ENCODE measurements around the gene USP24. TPM values are rescaled to one million over a fixed set of nuclear protein-coding genes. Genes with fewer than 3 reads are reported as not detected.
A peak's percentile ranks its signal among the peaks of the same experiment; 100 is the strongest.
"Not testable (repeated sequence)": the region's sequence is repeated elsewhere in the genome, so short reads cannot be mapped to it uniquely, and the experiment has no call there.

USP24 gene
- total RNA-seq, 4 donors from 2014 or later = 14.9 to 66.1 (median 44.1) TPM

DNA sequence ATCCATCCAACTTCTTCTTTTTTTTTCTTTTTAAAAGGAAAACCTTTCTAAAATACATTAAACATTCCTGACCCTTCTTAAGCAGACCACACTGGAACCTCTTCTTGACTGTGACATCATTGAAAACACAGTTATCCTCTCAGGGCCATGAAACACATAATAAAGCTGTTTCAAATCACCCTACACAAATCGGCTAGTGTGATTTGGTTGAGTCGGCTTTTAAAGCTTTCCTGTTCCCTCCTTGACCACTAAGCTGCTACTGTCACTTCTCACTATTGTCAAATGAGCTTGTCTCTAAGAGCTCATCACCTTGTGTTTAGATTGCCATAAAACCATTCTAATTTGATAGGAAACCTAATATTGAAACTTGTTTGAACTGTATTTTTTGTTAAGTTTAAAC, 5.9 kb downstream of the USP24 start:
- Histone ChIP-seq H3K27me3 (no peaks in the 10 kb centered on the region), H3K4me1 (peaks cover 3 to 12% of the 10 kb centered on the region in 2 donors), H3K36me3 (no peaks in the 10 kb centered on the region), H3K4me3 (no peak overlapping the region), H3K27ac (no peak overlapping the region), H3K9me3 (no peaks in the 10 kb centered on the region)
- no peak for DNase-seq
- intact Hi-C loops (cut with DNase I; ENCODE audit: low total_unique reads) = no loop called here
- TF ChIP-seq POLR2A (IDR thresholded peaks at IDR 0.05) (no peak), CTCF (IDR thresholded peaks at IDR 0.05) (no peak)

DNA sequence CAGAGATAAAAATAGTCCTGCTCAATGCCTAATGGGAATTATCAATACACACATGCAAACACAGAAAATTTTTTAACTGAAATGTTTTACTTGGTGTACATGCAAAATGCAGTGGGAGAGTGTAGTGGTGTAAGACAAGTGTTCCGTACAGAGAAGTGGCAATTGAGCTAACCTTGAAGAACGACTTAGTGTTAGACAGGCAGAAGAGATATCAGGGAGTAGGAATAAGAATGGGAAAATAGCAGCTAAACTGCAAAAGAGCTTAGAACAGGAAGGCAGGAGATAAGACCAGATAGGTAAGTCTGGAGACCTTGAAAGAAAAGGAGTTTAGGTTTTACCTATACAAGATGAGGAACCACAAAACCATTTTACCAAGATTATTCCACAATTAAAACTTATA, 9.0 kb downstream of the USP24 start:
- Histone ChIP-seq H3K4me3 (no peak overlapping the region), H3K27me3 (no peaks in the 10 kb centered on the region), H3K36me3 (no peaks in the 10 kb centered on the region), H3K27ac (no peak overlapping the region), H3K4me1 (peaks cover 3 to 4% of the 10 kb centered on the region in 2 donors), H3K9me3 (no peaks in the 10 kb centered on the region)
- intact Hi-C loops (cut with DNase I; ENCODE audit: low total_unique reads) = no loop called here
- DNase-seq = no peak
- TF ChIP-seq POLR2A (IDR thresholded peaks at IDR 0.05) = no peak
- TF ChIP-seq CTCF (IDR thresholded peaks at IDR 0.05) = no peak

- Histone ChIP-seq H3K4me3 (no peak overlapping the region), H3K36me3 (no peaks in the 10 kb centered on the region), H3K4me1 (peaks cover 0 to 9% of the 10 kb centered on the region in 2 donors), H3K9me3 (no peaks in the 10 kb centered on the region), H3K27ac (no peak overlapping the region), H3K27me3 (no peaks in the 10 kb centered on the region)
- intact Hi-C loops (cut with DNase I; ENCODE audit: low total_unique reads) = no loop called here
- DNase-seq = no peak
- TF ChIP-seq CTCF (IDR thresholded peaks at IDR 0.05) = no peak
- no peak for TF ChIP-seq POLR2A (IDR thresholded peaks at IDR 0.05)
Observed at GRCh38 chr1:55204997-55205396, 10.2 kb downstream of the USP24 start.

- H3K27me3 ChIP-seq = no peaks in the 10 kb centered on the region
- no peak for TF ChIP-seq CTCF (IDR thresholded peaks at IDR 0.05)
- no peak for TF ChIP-seq POLR2A (IDR thresholded peaks at IDR 0.05)
- intact Hi-C loops (cut with DNase I; ENCODE audit: low total_unique reads) = no loop called here
- H3K4me1 ChIP-seq = peaks cover 0 to 13% of the 10 kb centered on the region in 2 donors
- no peaks in the 10 kb centered on the region for H3K9me3 ChIP-seq
- no peak overlapping the region for H3K4me3 ChIP-seq
- no peak overlapping the region for H3K27ac ChIP-seq
- DNase-seq = no peak
- no peaks in the 10 kb centered on the region for H3K36me3 ChIP-seq
Observed at GRCh38 chr1:55203064-55203463, 12.1 kb downstream of the USP24 start.

GRCh38 chr1:55200667-55201066, 14.5 kb downstream of the USP24 start:
- H3K9me3 ChIP-seq = no peaks in the 10 kb centered on the region
- no peak for TF ChIP-seq CTCF (IDR thresholded peaks at IDR 0.05)
- no peak for TF ChIP-seq POLR2A (IDR thresholded peaks at IDR 0.05)
- peak overlapping the region in 1 of 2 donors; percentile 22 for H3K27ac ChIP-seq
- H3K27me3 ChIP-seq = no peaks in the 10 kb centered on the region
- no peak for DNase-seq
- peaks cover 0 to 13% of the 10 kb centered on the region in 2 donors for H3K4me1 ChIP-seq
- no peak overlapping the region for H3K4me3 ChIP-seq
- intact Hi-C loops (cut with DNase I; ENCODE audit: low total_unique reads) = no loop called here
- H3K36me3 ChIP-seq = no peaks in the 10 kb centered on the region

GRCh38 chr1:55199735-55200134, 15.4 kb downstream of the USP24 start:
- intact Hi-C loops (cut with DNase I; ENCODE audit: low total_unique reads); H3K4me3 ChIP-seq; H3K36me3 ChIP-seq; H3K27me3 ChIP-seq; DNase-seq; H3K4me1 ChIP-seq; H3K9me3 ChIP-seq: not testable (repeated sequence)
- peak overlapping the region in 1 of 2 donors; percentile 22 for H3K27ac ChIP-seq

All from uterus (tissue), 4 donors.